ENCODE results near the gene KIRREL1.
A peak's percentile ranks its signal among the peaks of the same experiment; 100 is the strongest.

KIRREL1 gene

DNA sequence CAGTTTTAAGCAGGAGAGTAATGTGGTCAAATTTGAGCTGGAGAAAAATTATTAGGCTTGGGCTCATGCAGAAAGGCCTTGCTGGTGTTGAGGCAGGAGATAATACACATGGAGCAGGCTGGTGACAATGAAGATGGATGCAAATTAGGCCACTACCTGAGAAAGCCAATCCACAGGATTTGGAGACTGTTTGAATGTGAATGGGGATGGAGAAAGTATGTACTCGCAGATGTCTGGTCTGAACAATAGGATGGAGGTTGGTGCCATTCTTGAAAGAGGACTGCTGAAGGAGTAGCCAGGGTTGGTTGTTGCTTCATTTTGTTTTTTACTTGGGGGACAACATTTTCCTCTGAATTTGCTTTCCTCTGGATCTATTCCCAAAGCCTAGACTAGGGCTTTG lies 8.0 kb upstream of the KIRREL1 start:
- CTCF ChIA-PET = interaction anchor here (1.5 to 47.5 kb wide), 7 partner anchors 10 to 135 kb away, joined by 3 to 2279 read pairs (median 37); a partner anchor contains a TSS
- no peak overlapping the region for H3K4me3 ChIP-seq (ENCODE audit: low read depth, low read length)
- DNase-seq (ENCODE audit: low read depth, low spot score) = no peak
- TF ChIP-seq CTCF (IDR thresholded peaks at IDR 0.05; ENCODE audit: insufficient read depth, low read length, missing control alignments) = no peak
- POLR2A ChIA-PET = no interaction called here

DNA sequence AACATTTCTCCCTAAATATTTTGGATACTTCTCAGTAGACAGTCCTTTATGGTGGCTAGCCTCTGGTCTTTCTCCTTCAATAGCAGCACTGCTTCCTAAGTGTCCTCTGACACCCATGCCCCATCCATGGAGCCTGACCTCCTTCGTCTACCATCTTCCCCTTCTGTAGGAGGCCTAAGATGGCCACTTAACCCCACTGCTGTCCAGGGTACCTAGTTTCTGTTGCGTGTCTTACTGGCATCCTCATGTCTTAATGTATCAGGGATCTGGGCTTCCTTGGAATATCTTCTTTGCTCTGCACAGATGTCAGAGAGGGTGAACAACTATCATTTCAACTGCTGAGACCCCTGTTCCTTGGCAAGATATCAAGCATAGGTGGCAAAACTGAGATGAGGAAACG lies 5.4 kb upstream of the KIRREL1 start:
- CTCF ChIA-PET = interaction anchor here (7.2 to 47.5 kb wide), 5 partner anchors 12 to 132 kb away, joined by 208 to 2279 read pairs (median 359); a partner anchor contains a TSS

GRCh38 chr1:157992031-157992832 lies 1.2 kb upstream of the KIRREL1 start:
- CTCF ChIA-PET = interaction anchor here (0.8 to 47.5 kb wide), 22 partner anchors 11 to 1013 kb away, joined by 3 to 2279 read pairs (median 58); a partner anchor contains a TSS
- H3K4me3 ChIP-seq (ENCODE audit: low read depth, low read length) = no peak overlapping the region
- DNase-seq (ENCODE audit: low read depth, low spot score) = no peak
- TF ChIP-seq CTCF (IDR thresholded peaks at IDR 0.05; ENCODE audit: insufficient read depth, low read length, missing control alignments) = peak; percentile 95
- POLR2A ChIA-PET = interaction anchor here (0.7 to 3.0 kb wide), 6 partner anchors 18 to 80 kb away, joined by 3 to 10 read pairs (median 4); no protein-coding TSS in a partner anchor

More for the DNA sequence above, 5.4 kb upstream of the KIRREL1 start:
- TF ChIP-seq CTCF (IDR thresholded peaks at IDR 0.05; ENCODE audit: insufficient read depth, low read length, missing control alignments) = no peak
- no peak for DNase-seq (ENCODE audit: low read depth, low spot score)
- POLR2A ChIA-PET = no interaction called here
- H3K4me3 ChIP-seq (ENCODE audit: low read depth, low read length) = no peak overlapping the region

- no peak for DNase-seq (ENCODE audit: low read depth, low spot score)
- CTCF ChIA-PET = interaction anchor here (0.8 to 47.5 kb wide), 20 partner anchors 10 to 846 kb away, joined by 3 to 2279 read pairs (median 74); a partner anchor contains a TSS
- peak overlapping the region; percentile 93 for H3K4me3 ChIP-seq (ENCODE audit: low read depth, low read length)
- POLR2A ChIA-PET = interaction anchor here (0.7 to 3.0 kb wide), 6 partner anchors 18 to 80 kb away, joined by 3 to 10 read pairs (median 4); no protein-coding TSS in a partner anchor
- TF ChIP-seq CTCF (IDR thresholded peaks at IDR 0.05; ENCODE audit: insufficient read depth, low read length, missing control alignments) = no peak
Measured at GRCh38 chr1:157992833-157993146, 655 bp upstream of the KIRREL1 start.

- DNase-seq (ENCODE audit: low read depth, low spot score) = no peak
Measured at GRCh38 chr1:157993918-157994605, 617 bp downstream of the KIRREL1 start.

More at GRCh38 chr1:157993918-157994605, 617 bp downstream of the KIRREL1 start:
- CTCF ChIA-PET = interaction anchor here (1.1 to 47.5 kb wide), 13 partner anchors 9 to 126 kb away, joined by 5 to 2279 read pairs (median 101); a partner anchor contains a TSS
- TF ChIP-seq CTCF (IDR thresholded peaks at IDR 0.05; ENCODE audit: insufficient read depth, low read length, missing control alignments) = peak; percentile 40
- peak overlapping the region; percentile 93 for H3K4me3 ChIP-seq (ENCODE audit: low read depth, low read length)
- POLR2A ChIA-PET = interaction anchor here (0.8 to 1.6 kb wide), 5 partner anchors 17 to 131 kb away, joined by 4 to 11 read pairs (median 7); no protein-coding TSS in a partner anchor
